ENCODE data around the gene PGP.

The PGP gene

DNA sequence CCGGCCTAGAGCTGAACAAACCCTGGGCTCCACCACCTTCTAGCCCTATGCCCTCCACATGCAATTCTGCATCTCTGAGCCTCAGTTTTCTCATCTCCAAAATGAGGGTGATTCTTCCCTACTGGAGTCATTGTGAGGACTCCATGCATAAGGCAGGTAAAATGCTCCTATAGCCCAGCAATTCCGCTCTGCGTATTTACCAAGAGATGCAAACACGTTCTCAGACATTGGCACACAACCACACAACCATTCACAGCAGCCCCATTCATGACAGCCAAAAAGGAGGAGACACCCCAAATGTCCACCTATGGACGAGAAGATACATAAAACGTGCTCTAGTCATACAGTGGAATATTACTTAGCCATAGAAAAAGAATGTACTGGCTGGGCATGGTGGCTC lies 14.3 kb downstream of the PGP start:
- Histone ChIP-seq H3K9me3 (ENCODE audit: control insufficient read depth, low read length) (no peaks in the 10 kb centered on the region), H3K4me3 (ENCODE audit: low read length) (no peak overlapping the region), H3K4me1 (ENCODE audit: control insufficient read depth, insufficient read depth, low read length) (peaks cover 12% of the 10 kb centered on the region), H3K9ac (ENCODE audit: low read length) (no peak overlapping the region), H3K27me3 (ENCODE audit: control insufficient read depth, insufficient read depth, low read length) (peaks cover 28% of the 10 kb centered on the region), H3K36me3 (ENCODE audit: control insufficient read depth, insufficient read depth, low read length) (no peaks in the 10 kb centered on the region)

DNA sequence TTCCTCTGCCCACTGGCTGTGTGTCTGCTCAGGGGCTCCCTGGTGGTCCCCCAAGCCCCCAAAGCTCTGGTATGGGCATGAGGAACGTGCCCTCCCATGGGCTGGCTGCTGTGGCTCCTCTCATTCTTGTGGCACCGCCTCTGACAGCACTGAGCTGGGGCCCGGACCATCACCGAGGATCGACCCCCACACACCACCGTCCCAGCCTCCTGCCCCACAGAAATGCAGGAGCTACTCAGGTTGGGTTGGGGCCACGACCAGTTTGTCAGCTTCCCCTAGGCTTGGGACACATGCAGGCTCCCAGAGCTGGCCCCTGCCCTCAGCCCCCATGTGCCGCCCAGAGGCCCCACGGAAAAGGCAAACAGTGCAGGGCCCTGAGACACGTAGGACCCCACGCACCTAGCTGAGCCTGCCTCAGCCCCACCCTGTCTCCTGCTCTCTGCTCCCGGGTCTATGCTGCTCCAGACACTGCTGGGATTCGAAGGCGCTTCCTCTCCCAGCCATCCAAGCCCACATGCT lies 15.0 kb downstream of the PGP start:
- H3K9ac ChIP-seq (ENCODE audit: low read length): no peak overlapping the region
- H3K4me1 ChIP-seq (ENCODE audit: control insufficient read depth, insufficient read depth, low read length): peaks cover 15% of the 10 kb centered on the region
- no peaks in the 10 kb centered on the region for H3K36me3 ChIP-seq (ENCODE audit: control insufficient read depth, insufficient read depth, low read length)
- H3K9me3 ChIP-seq (ENCODE audit: control insufficient read depth, low read length): no peaks in the 10 kb centered on the region
- H3K4me3 ChIP-seq (ENCODE audit: low read length): no peak overlapping the region
- H3K27me3 ChIP-seq (ENCODE audit: control insufficient read depth, insufficient read depth, low read length): peaks cover 34% of the 10 kb centered on the region

DNA sequence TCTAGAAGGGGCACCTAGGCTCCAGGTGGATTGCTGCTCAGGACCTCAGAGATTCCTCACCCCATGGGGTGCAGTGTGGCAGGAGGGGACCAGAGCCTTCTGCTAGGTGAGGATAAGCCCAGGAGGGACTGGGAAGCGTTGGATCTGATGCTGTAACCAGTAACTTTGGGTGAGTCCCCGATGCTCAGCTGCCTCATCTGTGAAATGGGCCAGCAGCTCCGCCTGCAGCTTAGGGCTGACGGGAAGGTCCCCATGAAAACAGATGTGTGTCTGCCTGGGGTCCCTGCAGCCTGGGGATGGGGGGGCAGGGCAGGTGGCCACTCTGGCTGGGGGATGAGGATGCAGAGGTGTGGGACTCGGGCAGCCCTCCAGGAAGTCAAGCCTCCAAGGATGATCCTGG lies 15.5 kb downstream of the PGP start:
- Histone ChIP-seq H3K27me3 (ENCODE audit: control insufficient read depth, insufficient read depth, low read length) (peaks cover 40% of the 10 kb centered on the region), H3K4me3 (ENCODE audit: low read length) (no peak overlapping the region), H3K36me3 (ENCODE audit: control insufficient read depth, insufficient read depth, low read length) (no peaks in the 10 kb centered on the region), H3K9ac (ENCODE audit: low read length) (no peak overlapping the region), H3K4me1 (ENCODE audit: control insufficient read depth, insufficient read depth, low read length) (peaks cover 11% of the 10 kb centered on the region), H3K9me3 (ENCODE audit: control insufficient read depth, low read length) (no peaks in the 10 kb centered on the region)

DNA sequence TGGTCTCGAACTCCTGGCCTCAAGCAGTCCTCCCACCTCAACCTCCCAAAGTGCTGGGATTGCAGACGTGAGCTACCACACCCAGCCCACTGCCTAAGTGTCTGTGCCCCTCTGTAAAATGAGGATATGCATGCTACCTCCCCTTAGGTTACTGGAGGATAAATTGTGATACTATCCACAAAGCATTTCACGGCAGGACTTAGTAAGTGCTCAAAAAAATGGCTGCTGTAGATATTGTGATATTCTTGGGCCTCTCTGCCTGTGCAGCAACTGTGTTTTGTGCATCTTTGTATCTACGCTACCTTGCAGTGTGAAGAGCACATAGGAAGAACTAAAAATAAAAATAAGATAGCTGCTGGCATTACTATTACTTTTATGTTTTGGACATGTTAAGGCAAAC lies 16.4 kb downstream of the PGP start:
- H3K36me3 ChIP-seq (ENCODE audit: control insufficient read depth, insufficient read depth, low read length): no peaks in the 10 kb centered on the region
- peaks cover 11% of the 10 kb centered on the region for H3K4me1 ChIP-seq (ENCODE audit: control insufficient read depth, insufficient read depth, low read length)
- H3K9ac ChIP-seq (ENCODE audit: low read length): no peak overlapping the region
- H3K27me3 ChIP-seq (ENCODE audit: control insufficient read depth, insufficient read depth, low read length): peaks cover 43% of the 10 kb centered on the region
- no peak overlapping the region for H3K4me3 ChIP-seq (ENCODE audit: low read length)
- H3K9me3 ChIP-seq (ENCODE audit: control insufficient read depth, low read length): no peaks in the 10 kb centered on the region

DNA sequence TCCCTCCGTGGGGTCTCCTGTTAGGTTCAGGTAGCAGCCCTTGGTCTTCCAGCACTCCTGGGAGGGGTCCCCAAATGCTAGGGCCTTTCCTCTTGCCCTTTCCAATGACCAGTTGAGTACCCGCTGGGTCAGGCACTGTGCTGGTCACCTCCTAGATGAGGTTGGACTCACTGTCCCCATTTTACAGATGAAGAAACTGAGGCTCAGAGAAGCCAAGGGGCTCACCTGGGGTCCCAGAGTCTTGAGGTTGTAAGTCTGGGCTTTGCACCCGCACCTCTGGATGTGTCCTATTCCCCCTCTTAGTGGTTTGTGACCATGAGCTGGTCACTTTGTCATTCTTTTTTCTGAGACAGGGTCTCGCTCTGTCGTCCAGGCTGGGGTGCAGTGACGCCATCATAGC lies 16.9 kb downstream of the PGP start:
- Histone ChIP-seq H3K9me3 (ENCODE audit: control insufficient read depth, low read length) (no peaks in the 10 kb centered on the region), H3K4me1 (ENCODE audit: control insufficient read depth, insufficient read depth, low read length) (peaks cover 11% of the 10 kb centered on the region), H3K9ac (ENCODE audit: low read length) (no peak overlapping the region), H3K36me3 (ENCODE audit: control insufficient read depth, insufficient read depth, low read length) (no peaks in the 10 kb centered on the region), H3K27me3 (ENCODE audit: control insufficient read depth, insufficient read depth, low read length) (peaks cover 43% of the 10 kb centered on the region), H3K4me3 (ENCODE audit: low read length) (no peak overlapping the region)

DNA sequence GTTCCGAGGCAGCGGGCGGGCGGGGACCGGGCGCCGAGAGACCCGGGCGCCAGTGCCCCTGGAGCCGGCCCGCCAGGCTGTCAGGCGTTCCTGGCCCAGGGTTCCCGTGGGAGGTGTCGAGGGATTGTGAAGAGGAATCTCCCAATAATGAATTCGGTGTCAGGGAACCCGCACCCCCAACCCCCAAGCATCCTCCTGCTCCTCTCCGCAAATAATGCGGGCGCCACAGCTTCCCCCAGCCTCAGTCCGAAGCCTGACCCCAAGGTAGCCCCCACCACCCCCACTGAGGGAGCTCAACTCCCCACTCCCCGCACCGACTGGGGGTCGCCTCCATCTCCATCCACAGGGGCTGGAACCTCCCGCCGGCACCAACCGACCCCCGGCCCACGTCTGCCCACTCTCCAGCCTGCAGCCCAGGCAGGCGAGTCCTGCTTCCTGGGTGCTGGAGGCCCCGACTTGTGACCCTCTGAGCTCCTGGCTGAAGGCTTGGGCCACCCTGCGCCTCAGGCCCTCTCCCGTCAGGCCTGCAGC lies 17.6 kb downstream of the PGP start:
- no peaks in the 10 kb centered on the region for H3K9me3 ChIP-seq (ENCODE audit: control insufficient read depth, low read length)
- no peaks in the 10 kb centered on the region for H3K36me3 ChIP-seq (ENCODE audit: control insufficient read depth, insufficient read depth, low read length)
- H3K9ac ChIP-seq (ENCODE audit: low read length): no peak overlapping the region
- H3K4me3 ChIP-seq (ENCODE audit: low read length): no peak overlapping the region
- peaks cover 43% of the 10 kb centered on the region for H3K27me3 ChIP-seq (ENCODE audit: control insufficient read depth, insufficient read depth, low read length)
- peaks cover 11% of the 10 kb centered on the region for H3K4me1 ChIP-seq (ENCODE audit: control insufficient read depth, insufficient read depth, low read length)

DNA sequence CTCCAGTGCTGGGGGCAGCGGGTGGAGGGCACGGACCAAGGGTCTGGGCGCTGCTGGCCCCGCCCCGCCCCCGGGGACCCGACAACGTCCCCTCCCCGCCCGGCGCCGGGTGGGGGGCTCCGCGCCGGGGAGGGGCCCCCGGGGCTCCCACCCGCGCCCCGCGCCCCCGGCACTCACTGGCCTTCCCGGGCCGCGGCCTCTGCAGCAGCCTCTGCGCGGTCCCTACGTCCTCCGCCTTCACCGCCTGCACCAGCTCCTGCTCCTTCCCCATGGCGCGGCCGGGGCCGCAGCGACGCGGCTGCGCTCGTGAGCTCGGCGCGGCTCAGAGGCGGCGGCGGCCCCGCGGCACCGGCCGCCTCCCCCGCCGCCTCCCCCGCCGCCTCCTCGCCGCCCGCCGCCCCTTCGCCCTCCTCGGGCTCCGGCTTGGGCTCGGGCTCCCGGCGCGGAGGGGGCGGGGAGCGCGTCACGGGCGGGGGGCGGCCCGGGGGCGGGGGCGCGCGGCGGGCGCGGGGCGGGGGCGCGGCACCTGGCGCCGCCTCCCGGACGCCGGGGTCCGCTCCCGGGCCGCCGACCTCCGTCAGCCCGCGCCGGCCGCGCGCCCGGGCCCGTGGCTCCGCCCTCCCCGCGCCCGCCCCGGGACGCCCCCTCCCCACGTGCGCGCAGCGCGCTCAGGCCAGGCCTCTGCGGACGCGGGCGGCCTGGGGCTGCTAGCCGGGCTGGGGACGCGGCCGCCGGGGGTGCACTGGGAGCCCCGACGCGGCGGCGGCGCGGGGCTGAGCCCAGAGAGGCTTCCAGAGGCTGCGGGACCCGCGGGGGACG lies 18.3 kb downstream of the PGP start, which contains the start of gene CASKIN1:
Gene CASKIN1, minus strand, starts transcription at position 444 of the 819 bp plus-strand sequence. Its CDS starts 173 bp downstream, at position 271.
- H3K4me1 ChIP-seq (ENCODE audit: control insufficient read depth, insufficient read depth, low read length): peaks cover 11% of the 10 kb centered on the region
- H3K9me3 ChIP-seq (ENCODE audit: control insufficient read depth, low read length): no peaks in the 10 kb centered on the region
- H3K36me3 ChIP-seq (ENCODE audit: control insufficient read depth, insufficient read depth, low read length): no peaks in the 10 kb centered on the region
- no peak within 1 kb of the TSS for H3K4me3 ChIP-seq (ENCODE audit: low read length)
- H3K9ac ChIP-seq (ENCODE audit: low read length): no peak within 1 kb of the TSS
- peaks cover 43% of the 10 kb centered on the region for H3K27me3 ChIP-seq (ENCODE audit: control insufficient read depth, insufficient read depth, low read length)

DNA sequence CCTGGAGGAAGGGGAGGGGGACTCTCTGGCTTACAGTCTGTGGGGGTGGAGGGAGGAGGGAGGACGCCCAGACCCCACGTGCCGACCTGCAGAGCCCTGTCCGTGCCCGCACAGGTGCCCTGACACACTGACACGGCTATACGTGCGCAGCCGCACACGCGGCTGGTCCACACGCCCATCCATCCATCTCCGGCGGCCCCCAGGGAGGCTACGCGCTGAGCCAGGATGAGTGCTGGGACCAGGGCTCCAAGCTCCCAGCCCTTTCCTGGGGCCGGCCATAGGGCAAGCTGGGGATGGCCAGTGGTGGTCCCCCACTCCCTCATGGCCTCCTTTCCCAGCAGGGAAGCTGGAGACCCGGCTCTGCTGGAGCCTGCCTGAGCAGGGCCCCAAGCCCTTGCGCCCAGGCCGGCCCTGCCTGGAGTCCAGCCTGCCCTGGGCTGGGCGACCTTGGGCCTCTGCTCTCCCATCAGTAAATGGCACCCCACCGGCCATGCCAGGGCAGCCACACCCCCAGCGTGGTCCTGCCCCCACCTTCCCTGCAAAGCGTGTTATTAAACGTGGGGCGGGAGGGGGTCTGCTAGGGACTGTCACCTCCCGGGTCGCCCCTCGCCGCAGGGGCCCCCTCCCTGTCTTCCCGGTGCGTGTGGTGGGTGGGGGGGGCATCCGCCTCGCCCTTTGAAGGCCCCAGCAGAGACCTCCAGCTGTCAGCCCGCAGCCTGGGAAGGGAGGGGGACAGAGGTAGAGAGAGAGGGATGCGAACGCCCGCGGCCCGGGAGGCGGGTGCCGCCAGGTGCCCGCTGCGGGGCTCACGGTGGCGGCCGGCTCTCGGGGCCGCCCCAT lies 19.1 kb downstream of the PGP start:
- no peak overlapping the region for H3K9ac ChIP-seq (ENCODE audit: low read length)
- H3K36me3 ChIP-seq (ENCODE audit: control insufficient read depth, insufficient read depth, low read length): no peaks in the 10 kb centered on the region
- H3K4me1 ChIP-seq (ENCODE audit: control insufficient read depth, insufficient read depth, low read length): peaks cover 11% of the 10 kb centered on the region
- H3K9me3 ChIP-seq (ENCODE audit: control insufficient read depth, low read length): no peaks in the 10 kb centered on the region
- H3K4me3 ChIP-seq (ENCODE audit: low read length): no peak overlapping the region
- peaks cover 43% of the 10 kb centered on the region for H3K27me3 ChIP-seq (ENCODE audit: control insufficient read depth, insufficient read depth, low read length)

DNA sequence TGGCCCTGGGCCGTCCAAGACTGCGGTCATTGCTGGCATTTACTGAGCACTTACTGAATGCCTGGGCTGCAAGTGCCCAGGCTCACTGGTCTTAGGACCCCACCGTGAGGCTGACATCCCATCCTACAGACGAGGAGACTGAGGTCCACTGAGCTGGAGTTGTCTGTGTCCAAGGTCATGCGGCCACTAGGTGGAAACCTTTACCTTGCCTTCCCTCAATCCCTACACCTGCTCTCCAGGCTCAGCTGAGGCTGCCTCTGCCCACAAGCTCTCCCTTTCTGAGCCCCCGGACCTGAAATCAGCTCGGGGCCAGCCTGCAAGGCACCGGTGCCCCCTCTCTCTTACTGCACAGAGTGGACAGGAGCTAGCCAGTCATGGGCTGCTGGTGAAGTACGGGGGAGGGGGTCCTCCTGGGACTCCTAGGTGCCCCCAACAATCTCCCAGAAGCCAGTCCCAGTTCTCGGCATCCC lies 19.8 kb downstream of the PGP start:
- H3K27me3 ChIP-seq (ENCODE audit: control insufficient read depth, insufficient read depth, low read length): peaks cover 43% of the 10 kb centered on the region
- H3K36me3 ChIP-seq (ENCODE audit: control insufficient read depth, insufficient read depth, low read length): no peaks in the 10 kb centered on the region
- H3K4me1 ChIP-seq (ENCODE audit: control insufficient read depth, insufficient read depth, low read length): peaks cover 11% of the 10 kb centered on the region
- no peaks in the 10 kb centered on the region for H3K9me3 ChIP-seq (ENCODE audit: control insufficient read depth, low read length)
- no peak overlapping the region for H3K4me3 ChIP-seq (ENCODE audit: low read length)
- H3K9ac ChIP-seq (ENCODE audit: low read length): no peak overlapping the region

DNA sequence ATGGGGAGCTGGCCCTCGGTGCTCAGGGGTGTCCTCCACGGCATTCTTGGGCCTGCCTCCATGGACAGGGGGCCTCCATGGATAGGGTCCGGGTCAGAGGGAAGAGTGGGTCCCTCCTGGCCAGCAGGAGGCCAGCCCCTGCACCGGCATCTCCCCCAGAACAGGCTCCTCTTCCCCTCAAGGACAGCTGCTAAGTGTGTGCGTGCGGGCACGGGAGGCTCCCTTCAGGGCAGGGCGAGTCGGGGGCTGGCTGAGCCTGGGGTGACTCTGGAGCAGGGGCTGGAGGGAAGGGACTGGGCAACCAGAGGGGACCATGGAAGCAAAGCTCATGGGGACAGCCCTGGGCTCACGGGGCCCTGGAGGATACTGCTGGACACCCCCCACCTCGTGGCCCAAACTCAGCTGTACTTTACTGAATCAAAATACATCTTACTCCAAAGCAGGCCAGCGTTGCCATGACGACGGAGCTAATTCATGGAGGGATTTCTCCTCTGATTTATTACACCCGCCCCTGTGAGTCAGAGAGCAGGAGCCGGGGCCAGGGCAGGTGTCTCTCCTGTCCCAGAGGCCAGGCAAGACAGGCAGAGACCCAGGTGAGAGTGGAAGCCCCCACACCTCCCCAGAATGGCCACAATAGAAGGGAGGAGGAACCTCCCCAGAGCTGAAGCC lies 20.3 kb downstream of the PGP start:
- H3K4me3 ChIP-seq (ENCODE audit: low read length): no peak overlapping the region
- peaks cover 43% of the 10 kb centered on the region for H3K27me3 ChIP-seq (ENCODE audit: control insufficient read depth, insufficient read depth, low read length)
- H3K4me1 ChIP-seq (ENCODE audit: control insufficient read depth, insufficient read depth, low read length): peaks cover 11% of the 10 kb centered on the region
- no peaks in the 10 kb centered on the region for H3K36me3 ChIP-seq (ENCODE audit: control insufficient read depth, insufficient read depth, low read length)
- no peak overlapping the region for H3K9ac ChIP-seq (ENCODE audit: low read length)
- no peaks in the 10 kb centered on the region for H3K9me3 ChIP-seq (ENCODE audit: control insufficient read depth, low read length)

DNA sequence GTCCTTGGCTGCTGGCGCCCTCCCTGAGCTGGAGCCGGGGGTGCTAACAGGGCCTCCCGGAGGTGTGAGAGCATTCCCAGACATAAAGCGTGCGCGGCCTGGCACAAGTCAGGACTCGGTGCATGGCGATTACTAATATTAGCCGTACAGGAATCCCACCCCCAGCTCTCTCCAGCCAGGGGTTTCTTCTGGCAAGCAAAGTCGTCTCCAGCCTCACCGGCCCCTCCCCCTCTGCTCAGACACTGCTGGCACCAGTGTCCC lies 23.3 kb downstream of the PGP start:
- H3K9me3 ChIP-seq (ENCODE audit: control insufficient read depth, low read length): no peaks in the 10 kb centered on the region
- no peaks in the 10 kb centered on the region for H3K36me3 ChIP-seq (ENCODE audit: control insufficient read depth, insufficient read depth, low read length)
- H3K27me3 ChIP-seq (ENCODE audit: control insufficient read depth, insufficient read depth, low read length): peaks cover 23% of the 10 kb centered on the region
- H3K4me3 ChIP-seq (ENCODE audit: low read length): no peak overlapping the region
- no peak overlapping the region for H3K9ac ChIP-seq (ENCODE audit: low read length)
- H3K4me1 ChIP-seq (ENCODE audit: control insufficient read depth, insufficient read depth, low read length): peaks cover 11% of the 10 kb centered on the region

Data from mucosa of stomach (tissue), 1 donor.